ENCODE data around the gene RRAS2.
"Not testable (repeated sequence)": the region's sequence is repeated elsewhere in the genome, so short reads cannot be mapped to it uniquely, and the experiment has no call there.

The RRAS2 gene

DNA sequence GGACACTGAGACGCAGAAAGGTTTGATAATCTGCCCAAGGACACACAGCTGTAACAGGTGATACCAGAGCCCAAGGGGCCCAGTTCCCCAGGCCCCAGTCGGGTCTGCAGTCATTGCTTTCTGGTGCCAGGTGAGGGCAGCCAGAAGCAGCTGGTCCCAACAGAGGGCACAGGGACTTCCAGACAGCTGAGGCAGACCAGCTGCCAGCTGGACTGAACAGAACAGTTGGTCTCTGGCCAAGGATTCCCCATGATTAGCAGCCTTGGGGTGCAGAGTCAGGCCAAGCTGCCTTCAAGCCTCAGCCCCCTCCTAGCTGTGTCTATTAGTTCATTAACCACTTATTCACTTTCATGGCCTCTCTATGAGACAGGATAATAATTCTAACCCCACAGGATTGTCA is 105.6 kb downstream of the RRAS2 start:
- no peak for DNase-seq

DNA sequence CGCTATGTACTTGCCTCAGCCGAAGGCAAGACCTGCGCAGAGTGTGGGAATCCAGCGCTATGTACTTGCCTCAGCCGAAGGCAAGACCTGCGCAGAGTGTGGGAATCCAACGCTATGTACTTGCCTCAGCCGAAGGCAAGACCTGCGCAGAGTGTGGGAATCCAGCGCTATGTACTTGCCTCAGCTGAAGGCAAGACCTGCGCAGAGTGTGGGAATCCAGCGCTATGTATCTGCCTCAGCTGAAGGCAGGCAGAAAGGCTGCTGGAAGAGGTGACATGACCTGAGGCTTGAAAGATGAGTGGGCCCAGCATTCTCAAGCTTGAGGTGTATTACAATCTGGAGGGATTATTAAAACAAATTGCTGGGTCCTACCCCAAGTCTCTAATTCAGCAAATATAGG is 106.5 kb downstream of the RRAS2 start:
- not testable (repeated sequence) for DNase-seq

DNA sequence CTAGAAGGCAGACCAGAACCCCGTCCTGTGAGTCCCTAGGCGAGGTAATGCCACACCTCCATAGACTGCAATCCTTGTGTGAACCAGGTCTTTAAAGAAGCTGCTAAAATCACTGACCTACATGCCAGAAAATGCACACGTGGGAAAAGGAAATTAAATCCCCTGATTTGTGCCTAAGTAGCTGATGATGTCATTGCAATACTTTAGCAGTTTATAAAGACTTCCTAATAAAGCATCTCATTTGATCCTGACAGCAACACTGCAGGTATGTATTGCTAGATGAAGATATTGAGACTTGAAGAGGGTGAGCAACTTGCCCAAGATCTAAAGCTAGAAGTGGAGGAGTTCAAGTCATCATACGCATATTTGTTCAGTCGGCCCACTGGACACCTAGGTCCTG is 107.2 kb downstream of the RRAS2 start:
- DNase-seq = no peak

DNA sequence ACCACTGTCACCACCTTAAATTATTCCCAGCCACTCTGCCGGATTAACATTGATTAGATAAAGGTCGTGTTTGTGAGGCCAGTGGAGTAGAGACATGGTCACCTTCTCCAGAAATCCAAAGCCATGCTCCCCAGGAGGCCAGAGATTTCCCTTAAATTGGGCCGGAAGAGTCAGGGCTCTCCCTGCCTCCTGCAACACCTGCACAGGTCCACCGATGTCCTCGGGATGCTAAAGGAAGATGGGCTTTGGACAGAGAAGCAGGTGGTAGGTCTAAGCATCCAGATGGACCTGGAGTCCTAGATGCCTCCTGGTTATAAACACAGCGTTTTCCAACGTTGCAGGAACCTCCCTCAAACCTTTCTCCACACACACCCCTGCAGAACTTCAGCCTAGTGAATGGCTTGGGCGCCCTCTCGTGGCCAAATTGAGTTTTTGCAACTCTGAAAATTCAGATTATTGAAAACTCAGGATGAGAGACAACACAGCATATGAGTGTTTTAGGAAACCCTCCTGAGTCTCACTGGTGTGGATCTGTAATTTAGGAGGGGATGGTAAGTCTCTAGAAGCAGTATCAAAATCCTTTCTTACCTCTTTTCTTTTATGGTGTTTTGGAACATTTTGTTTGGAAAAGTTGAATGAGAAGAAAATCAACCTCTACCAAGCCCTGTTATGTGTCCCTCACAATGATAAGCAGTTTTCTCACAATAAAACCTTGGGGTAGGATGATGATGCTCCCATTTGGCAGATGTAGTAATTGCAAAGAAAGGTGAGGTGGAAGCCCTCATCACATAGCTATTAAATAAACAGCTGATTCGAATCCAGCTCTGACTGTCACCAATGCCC is 109.6 kb downstream of the RRAS2 start:
- no peak for DNase-seq

- DNase-seq = no peak
Measured at GRCh38 chr11:14248580-14248981, 110.4 kb downstream of the RRAS2 start.

DNA sequence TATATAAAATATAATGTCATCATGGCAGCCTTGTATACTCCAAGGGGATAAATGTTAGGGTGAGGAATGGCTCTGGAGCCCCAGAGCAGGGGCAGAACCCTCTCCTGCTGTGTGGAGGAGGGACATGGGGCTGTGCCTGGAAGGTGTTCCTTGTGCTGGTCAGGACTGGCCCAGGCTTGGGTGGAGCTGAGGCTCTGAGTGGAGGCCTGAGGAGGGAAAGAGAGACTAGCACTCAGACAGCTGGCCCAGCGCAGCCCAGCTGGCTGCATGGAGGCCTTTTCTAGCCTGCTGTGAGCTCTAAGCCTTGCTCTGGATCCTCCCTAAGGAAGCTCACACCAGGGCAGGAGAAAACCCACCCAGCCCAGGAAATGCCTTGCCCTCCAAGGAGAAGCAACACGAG is 113.5 kb downstream of the RRAS2 start:
- no peak for DNase-seq

DNA sequence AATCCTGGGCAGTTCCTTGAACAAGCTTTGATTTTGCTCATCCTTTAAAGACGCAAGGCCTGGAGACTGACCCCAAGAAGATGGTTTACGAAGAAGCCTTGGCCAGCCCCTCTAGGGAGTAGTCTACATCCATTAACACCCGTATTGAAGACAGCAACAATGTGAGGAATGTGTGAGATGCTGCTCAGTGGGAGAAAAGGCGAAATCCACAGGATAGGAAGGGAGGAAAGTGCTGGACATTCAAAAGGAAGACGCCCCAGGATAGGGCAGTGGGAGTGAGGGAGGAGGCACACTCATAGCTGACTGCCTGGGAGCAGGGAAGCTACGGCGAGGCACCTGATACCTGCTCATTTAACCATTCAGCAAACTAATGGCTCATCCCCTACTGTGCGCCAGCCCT is 114.1 kb downstream of the RRAS2 start:
- DNase-seq = no peak

DNA sequence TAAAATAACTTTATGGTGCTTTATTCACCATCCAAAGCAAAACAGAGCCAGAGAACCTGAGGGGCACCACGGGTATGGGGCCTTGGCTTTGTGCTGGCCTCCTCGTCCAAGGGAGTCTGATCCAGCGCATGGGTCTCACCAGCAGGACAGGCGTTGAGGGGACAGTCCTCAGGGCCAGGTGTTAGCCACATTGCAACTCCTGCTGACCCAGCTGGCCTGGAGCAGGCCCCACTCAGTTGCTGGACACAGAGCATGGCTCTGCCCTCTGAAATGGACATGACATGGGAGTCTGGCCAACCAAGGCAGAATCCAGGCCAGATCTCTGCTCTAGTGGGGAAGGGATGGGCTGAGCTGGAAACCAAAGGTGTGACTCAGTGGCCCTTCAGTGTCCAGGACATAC is 116.2 kb downstream of the RRAS2 start:
- DNase-seq = no peak

- DNase-seq = no peak
Measured at GRCh38 chr11:14242187-14242586, 116.8 kb downstream of the RRAS2 start.

- no peak for DNase-seq
Measured at GRCh38 chr11:14240951-14241350, 118.0 kb downstream of the RRAS2 start.

DNA sequence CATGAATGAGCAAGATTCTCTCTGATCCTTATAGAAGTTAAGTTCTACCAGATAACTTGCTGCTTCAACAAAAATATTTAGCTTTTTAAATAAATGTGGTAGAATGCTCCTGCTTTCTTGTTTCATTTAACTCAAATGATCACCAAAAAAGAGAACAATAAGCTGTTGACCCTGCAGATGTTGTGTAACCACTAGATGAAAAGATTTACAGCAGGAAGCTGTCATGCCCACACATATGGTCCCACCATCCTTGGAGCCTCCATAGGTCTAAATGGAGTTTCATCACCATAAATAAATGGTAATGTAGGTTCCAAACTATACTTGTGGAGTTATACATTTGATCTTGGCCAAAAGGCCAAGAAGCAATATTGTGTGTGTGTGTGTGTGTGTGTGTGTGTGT is 118.8 kb downstream of the RRAS2 start:
- DNase-seq = no peak

DNA sequence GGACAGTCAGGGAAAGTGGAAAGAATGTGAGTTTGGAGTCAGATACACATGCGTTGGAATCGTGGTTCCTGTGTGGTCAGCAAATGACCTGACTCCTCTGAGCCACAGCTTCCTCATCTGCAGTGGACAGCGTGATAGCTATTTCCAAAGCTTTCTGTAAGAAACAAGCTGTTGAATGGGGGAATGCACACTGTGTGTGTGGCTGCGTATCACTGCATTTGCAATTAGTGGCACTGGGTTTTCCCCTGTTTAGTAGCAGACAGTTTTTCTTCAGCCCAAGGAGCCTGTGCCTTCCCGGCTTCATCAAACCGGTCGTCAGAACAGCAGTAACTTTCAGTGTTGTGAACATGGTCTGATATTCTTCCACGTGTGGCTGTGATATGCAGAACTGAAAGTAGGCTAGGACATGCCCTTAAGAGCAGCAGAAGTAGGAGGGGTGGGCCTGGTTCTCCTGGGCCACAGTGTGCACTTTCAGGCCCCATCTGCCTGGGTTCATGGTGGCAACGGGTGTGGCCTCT is 121.5 kb downstream of the RRAS2 start:
- no peak for DNase-seq

DNA sequence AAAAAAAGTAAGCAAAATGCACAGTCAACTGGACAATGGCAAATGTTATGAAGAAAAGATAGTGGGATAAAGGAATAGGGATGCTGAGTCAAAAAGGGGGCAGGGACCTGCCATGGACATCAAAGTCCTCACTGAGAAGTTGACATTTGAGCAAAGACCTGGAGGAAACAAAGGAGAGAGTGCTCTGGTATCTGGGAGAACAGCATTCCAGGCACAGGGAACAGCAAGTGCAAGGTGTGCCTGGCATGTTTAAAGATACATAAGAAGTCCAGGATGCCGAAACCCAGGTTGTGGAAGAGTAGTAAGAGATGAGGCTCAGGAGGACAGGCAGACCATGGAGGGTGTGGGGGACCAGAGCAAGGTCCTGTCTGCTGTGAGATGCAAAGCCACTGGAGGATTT is 123.3 kb downstream of the RRAS2 start:
- no peak for DNase-seq

DNA sequence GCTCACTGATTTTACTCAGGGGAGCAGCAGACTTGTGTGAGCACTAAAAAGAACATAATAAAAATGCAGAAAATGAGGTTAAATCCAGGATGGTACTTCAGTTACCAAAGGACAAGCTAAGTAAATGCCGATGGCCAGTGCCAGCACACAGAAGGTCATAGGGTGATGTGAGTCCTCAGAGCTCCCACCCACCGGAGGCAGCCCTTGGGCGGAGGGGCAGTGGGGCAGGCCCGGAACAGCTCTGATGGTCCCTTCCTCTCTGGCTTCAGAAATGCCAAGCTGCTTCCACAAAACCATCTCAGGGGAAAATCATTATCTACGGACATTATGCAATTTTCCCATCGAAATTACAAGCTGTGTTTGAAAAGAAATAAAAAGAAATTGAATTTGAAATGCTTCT is 124.5 kb downstream of the RRAS2 start:
- DNase-seq = no peak

DNA sequence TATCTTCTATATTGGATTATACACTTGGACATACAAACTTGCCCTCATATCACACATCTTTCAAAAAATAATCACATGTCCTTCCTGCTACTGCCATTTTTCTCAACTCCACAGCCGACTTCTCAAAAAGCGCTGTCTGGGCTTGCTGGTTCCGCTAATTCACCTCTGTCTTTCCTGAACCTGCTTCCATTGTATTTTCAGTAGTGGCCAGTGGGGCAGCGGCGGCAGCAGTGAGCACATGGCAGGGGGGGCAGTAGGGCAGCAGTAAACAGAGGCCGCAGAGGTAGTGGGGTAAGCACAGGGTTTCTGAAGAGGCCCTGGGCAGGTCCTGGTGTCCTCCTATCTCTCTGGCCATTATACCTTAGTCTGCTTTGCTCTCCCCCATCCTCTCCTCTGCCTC is 126.3 kb downstream of the RRAS2 start:
- DNase-seq = no peak

DNA sequence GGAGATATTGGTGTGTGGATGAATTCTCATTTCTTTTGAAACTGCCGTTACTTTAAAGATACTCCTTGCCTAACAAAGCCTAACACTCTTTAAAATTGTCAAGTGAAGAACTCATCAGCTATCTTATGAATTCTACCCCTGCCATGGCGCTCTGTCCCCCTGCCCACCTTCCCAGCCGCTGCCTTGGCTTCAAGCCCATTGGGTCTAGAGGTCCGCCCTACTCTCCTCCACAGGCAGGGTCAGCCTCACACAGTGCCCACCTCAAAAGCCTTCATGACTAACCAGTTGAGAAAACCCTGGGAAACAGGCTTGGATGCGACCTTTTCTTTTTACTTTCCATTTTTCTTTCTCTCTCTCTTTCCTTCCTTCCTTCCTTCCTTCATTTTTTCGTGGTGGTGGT is 128.6 kb downstream of the RRAS2 start:
- no peak for DNase-seq

GRCh38 chr11:14229472-14229871 is 129.5 kb downstream of the RRAS2 start:
- no peak for DNase-seq

DNA sequence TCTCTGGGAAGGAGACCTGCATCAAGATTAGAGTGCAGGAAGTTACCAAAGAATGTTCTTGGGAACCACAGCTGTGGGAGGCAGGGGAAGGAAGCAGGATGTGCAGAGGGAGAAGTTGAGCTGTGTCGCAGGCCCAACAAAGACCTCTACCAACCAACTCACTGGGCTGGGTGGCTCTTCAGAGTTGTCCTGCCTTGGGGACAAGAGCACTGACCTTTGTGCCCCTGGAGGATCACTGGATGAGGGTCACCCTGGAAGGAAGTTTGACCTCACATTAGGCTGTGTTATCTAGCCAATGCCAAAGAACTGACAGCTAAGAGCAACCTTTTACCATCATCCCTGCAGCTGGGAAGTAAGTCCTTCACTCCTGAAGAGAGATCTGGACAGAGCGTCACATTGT is 130.6 kb downstream of the RRAS2 start:
- DNase-seq = no peak
